Measurements from ENCODE around the gene RAB13.

DNA sequence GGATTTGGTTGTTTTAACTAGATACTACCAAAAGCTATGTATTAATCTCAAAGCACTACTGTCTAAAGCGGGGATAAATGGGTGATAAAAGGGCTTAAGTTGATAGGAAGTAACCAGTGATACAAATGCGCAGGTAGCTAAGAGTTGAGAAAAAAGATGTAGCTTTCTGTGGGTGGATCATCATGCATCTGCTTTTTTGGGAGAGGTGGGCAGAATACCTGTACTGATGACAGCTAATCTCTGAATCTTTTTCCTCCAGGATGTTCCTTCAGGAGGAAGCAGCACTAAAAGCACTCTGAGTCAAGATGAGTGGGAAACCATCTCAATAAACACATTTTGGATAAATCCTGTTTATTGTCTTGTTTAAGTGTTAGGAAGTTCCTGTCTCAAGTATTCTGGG lies 5.7 kb upstream of the RAB13 start:
- TF ChIP-seq, protein P1, sequence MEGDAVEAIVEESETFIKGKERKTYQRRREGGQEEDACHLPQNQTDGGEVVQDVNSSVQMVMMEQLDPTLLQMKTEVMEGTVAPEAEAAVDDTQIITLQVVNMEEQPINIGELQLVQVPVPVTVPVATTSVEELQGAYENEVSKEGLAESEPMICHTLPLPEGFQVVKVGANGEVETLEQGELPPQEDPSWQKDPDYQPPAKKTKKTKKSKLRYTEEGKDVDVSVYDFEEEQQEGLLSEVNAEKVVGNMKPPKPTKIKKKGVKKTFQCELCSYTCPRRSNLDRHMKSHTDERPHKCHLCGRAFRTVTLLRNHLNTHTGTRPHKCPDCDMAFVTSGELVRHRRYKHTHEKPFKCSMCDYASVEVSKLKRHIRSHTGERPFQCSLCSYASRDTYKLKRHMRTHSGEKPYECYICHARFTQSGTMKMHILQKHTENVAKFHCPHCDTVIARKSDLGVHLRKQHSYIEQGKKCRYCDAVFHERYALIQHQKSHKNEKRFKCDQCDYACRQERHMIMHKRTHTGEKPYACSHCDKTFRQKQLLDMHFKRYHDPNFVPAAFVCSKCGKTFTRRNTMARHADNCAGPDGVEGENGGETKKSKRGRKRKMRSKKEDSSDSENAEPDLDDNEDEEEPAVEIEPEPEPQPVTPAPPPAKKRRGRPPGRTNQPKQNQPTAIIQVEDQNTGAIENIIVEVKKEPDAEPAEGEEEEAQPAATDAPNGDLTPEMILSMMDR (IDR thresholded peaks at IDR 0.05): no peak
- TF ChIP-seq POLR2A (IDR thresholded peaks at IDR 0.05) (no peak), EP300 (IDR thresholded peaks at IDR 0.05) (no peak)
